PC-9 (cell line): Measurements from ENCODE around the gene PRKCA.

ENCODE experiments used
- CTCF ChIP-seq: fragments of 200-600 bp; sonication (generic); conservative IDR thresholded peaks from 2 replicates; pipeline ENCODE4 v1.6.1; 2017; ENCODE audit warnings: mixed run types, antibody characterized with exemption, mild to moderate bottlenecking, moderate library complexity
- EZH2 ChIP-seq: fragments of 200-600 bp; sonication (generic); IDR thresholded peaks from 2 replicates; pipeline ENCODE4 v1.8.0; 2017; ENCODE audit warnings: antibody characterized with exemption, low read depth

DNA sequence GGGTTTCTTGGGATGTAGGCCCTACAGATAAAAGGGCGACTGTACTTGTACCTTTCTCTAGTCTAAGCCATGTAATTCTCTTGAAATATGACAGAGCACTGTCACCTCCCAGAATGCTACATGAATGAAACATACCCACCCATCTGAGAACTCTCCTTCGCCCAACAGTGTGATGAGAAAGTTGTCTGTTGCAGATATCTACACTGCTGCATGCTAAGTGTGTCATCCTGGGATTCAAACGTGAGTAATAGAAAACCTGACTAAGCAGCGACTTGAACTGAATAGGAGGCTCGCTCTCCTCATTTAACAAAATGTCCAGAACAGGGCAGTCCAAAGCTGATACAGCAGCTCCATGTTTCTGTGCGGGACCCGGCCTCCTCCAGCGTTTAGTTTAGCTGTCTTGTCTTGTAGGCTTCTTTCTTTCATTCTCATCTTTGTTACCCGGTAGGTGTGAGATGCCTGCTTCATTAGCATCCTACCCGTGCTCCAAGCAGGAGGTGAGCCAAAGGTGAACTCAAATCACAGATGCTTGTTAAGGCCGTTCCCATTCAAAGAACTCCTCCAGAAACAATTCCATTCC is 211.9 kb downstream of the PRKCA start:
- TF ChIP-seq CTCF = no peak
- TF ChIP-seq EZH2 = no peak
